Measurements from ENCODE around the gene ILK.

Gene ILK

GRCh38 chr11:6654281-6655019, 50.9 kb downstream of the ILK start:
- in situ Hi-C loops (cut with HindIII; ENCODE audit: low sequenced_read_pairs), result no loop called here

GRCh38 chr11:6655020-6655789, 51.6 kb downstream of the ILK start:
- in situ Hi-C loops (cut with HindIII; ENCODE audit: low sequenced_read_pairs), result no loop called here

DNA sequence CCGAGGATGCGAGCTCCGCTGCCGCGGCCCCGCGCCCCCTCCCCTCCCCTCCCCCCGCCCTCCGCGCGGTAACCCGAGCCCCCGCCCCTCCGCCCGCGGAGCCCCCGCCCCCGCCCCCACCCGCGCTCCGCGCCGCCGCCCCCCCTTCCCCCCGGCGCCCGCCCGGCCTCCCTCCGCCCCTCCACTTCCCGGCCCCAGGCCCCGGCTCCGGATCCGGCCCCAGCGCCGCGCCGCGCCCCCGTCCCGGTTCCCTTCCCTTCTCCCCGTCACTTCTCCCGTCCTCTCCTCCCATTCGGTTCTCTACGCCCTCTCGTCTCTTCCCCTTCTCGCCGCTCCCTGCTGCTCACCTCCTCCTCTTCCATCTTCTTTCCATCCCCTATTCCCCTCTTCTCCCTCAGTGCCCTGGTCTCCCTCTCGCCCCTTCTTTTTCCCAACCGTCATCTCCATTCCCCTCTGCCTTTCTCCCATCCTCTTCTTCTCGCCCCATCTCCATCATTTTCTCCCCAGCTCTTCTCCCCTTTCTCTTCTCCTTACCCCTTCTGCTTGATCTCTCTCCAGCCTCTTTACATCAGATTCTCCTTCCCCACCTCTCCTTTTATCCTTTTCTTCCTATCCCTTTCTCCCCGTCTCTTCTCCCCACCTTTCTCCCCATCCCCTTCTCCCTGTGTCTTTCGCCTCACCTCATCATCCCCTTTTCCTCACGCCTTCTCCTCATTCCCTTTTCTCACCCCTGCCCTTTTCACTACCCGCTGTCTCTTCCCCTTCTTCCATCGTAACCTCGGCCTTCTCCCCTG, 52.4 kb downstream of the ILK start, which contains the start of gene DCHS1:
TSS of gene DCHS1 (minus strand) at position 20 of the 794 bp plus-strand sequence. CDS start 14,196 bp downstream, outside the sequence.
- in situ Hi-C loops (cut with HindIII; ENCODE audit: low sequenced_read_pairs), result no loop called here

DNA sequence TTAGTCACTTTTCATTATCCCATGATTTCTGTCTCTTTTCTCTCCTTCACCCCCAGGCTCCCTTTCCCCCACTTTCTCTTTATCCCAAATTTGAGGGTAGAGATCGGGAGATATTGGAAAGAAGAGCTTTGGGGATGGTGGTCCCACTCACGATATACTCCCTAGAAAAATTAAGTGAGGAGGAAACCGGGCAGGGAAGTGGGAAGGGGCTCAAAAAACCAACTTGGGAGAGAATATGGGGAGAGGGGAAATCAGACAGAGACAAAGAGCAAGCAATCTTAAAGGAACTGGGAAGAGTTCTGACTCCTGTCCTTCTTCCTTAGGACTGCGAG, 53.0 kb downstream of the ILK start:
- in situ Hi-C loops (cut with HindIII; ENCODE audit: low sequenced_read_pairs), result no loop called here

DNA sequence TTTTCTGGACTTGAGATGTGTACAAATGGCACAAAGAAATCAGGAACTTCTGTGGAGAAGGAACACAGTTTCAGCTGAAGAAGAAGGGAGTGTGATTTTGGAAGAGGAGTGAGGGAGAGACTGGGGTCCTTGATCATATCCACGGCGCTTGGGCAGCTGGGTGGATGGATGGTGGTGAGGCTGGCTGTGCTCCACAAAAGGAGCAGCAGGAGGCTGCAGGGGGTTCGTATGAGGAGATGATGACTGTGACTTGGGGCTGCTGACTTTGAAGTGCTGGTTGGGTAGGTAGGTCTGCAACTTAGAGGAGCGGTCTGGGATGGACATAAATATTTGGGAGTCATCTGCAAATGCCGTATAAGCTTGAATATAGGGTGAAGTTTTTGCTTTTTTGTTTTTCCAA, 53.4 kb downstream of the ILK start:
- in situ Hi-C loops (cut with HindIII; ENCODE audit: low sequenced_read_pairs), result no loop called here

GRCh38 chr11:6657346-6657745, 53.8 kb downstream of the ILK start:
- in situ Hi-C loops (cut with HindIII; ENCODE audit: low sequenced_read_pairs), result no loop called here

GRCh38 chr11:6658647-6659046, 55.1 kb downstream of the ILK start:
- in situ Hi-C loops (cut with HindIII; ENCODE audit: low sequenced_read_pairs), result no loop called here

Data from DLD1 (cell line).